ENCODE measurements around the gene ZNF83.
A peak's percentile ranks its signal among the peaks of the same experiment; 100 is the strongest.
"Not testable (repeated sequence)": the region's sequence is repeated elsewhere in the genome, so short reads cannot be mapped to it uniquely, and the experiment has no call there.

Gene ZNF83

DNA sequence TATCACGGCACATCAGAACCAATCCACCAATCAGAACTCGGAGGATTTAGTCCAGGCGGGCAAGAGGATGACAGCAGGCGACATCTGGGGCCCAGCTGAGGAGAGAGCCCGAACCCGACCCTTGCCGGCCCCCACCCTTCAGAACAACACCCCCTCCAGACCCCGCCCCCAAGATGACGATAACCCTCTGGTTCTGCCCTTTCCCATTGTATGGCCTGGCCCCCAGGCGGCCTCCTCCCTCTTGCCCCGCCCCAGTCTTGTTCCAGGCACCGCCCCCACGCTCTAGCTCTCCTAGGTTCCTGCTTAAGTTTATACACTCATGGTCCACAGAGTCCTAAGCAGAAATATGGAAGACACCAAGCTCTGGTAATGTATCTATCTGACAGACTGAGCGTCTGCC is 2.8 kb upstream of the ZNF83 start:
- no peak for DNase-seq (ENCODE audit: low read depth in 3 of 3, low spot score in 1 of 3)

- DNase-seq (ENCODE audit: low read depth in 3 of 3, low spot score in 1 of 3), result no peak
These were observed 1.8 kb upstream of the ZNF83 start for GRCh38 chr19:52639996-52640395.

- no peak for DNase-seq (ENCODE audit: low read depth in 3 of 3, low spot score in 1 of 3)
These were observed 446 bp upstream of the ZNF83 start for GRCh38 chr19:52638601-52639000.

DNA sequence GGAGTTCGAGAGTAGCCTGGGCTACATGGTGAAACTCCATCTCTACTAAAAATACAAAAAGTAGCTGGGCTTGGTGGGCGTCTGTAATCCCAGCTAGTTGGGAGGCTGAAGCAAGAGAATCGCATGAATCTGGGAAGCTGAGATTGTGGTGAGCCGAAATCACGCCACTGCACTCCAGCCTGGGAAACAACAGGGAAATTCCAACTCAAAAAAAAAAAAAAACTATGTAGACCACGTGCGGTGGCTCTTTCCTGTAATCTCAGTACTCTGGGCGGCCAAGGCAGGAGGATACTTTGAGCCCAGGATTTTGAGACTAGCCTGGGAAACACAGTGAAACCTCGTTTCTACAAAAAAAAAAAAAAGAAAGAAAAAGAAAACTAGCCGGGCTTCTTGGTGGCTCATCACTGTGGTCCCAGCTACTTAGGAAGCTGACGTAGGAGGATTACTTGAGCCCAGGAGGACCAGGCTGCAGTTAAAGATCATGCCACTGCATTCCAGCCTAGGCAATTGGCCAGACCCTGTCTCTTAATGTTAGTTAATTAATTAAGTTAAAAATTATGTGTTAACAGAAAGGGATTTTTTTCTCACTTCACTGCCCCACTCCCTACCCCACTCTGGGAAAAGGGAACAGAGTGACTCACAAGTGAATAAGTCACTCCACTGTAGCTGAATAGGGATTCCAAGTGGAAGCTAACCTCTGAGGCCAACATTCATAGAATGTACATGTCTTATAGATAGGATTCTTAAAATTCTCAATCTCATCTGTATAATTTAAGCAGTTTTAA is 2.2 kb downstream of the ZNF83 start:
- no peak for DNase-seq (ENCODE audit: low read depth in 3 of 3, low spot score in 1 of 3)

- not testable (repeated sequence) for DNase-seq (ENCODE audit: low read depth in 3 of 3, low spot score in 1 of 3)
These were observed 10.7 kb downstream of the ZNF83 start for GRCh38 chr19:52627441-52627840.

DNA sequence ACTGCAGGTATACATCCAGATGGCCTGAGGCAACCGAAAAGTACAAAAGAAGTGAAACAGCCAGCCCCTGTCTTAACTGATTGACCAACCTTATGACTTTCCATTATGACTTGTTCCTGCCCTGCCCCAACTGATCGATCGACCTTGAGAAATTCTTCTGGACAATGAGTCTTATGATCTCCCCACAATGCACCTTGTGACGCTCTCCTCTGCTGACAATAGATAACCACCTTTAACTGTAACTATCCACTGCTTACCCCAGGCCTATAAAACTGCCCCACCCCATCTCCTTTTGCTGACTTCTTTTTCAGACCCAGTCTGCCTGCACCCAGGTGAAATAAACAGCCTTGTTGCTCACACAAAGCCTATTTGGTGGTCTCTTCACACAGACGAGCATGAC is 11.2 kb downstream of the ZNF83 start:
- DNase-seq (ENCODE audit: low read depth in 3 of 3, low spot score in 1 of 3), result no peak

DNA sequence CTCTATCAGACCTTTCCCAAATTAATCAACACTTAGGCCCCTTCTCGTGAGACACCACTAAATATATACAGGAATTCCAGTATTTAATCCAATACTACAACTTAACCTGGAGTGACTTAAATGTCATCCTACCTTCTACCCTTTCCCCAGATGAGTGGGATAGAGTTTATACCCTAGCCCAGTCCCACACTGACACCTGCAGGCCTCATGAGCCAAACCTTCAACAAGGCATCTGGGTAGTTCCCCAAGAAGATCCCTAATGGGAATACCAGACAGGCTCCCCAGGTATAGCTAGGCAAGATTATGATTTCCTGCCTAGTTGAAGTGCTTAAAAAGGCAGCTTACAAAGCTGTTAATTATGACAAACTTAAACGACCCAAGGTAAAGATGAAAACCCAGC is 15.9 kb downstream of the ZNF83 start:
- no peak for DNase-seq (ENCODE audit: low read depth in 3 of 3, low spot score in 1 of 3)

DNA sequence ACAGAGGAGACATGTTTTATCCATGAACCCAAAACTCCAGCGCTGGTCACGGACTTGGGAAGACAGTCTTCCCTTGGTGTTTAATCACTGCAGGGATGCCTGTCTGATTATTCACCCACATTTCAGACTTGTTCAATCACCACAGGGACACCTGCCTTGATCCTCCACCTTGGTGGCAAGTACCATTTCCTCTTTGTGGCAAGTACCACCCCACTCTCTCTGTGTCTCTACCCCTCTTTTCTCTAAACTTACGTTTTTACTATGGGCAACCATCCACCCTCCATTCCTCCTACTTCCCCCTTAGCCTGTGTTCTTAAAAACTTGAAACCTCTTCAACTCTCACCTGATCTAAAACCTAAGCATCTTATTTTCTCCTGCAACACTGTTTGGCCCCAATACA is 16.8 kb downstream of the ZNF83 start:
- DNase-seq (ENCODE audit: low read depth in 3 of 3, low spot score in 1 of 3), result no peak

DNA sequence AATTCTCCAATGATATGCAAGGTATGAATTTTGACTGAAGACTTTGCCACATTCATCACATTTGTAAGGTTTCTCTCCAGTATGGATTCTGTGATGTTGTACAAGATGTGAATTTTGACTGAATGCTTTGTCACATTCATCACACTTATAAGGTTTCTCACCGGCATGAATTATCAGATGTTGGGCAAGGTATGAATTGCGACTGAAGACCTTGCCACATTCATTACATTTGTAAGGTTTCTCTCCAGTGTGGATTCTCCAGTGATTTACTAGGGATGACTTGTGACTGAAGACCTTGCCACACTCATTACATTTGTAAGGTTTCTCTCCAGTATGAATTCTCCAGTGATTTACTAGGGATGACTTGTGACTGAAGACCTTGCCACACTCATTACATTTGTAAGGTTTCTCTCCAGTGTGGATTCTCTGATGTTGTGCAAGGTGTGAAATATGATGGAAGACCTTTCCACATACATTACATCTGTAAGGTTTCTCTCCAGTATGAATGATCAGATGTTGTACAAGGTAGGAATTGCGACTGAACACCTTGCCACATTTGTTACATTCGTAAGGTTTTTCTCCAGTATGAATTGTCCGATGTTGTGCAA is 24.8 kb downstream of the ZNF83 start:
- no peak for DNase-seq (ENCODE audit: low read depth in 3 of 3, low spot score in 1 of 3)

- no peak for DNase-seq (ENCODE audit: low read depth in 3 of 3, low spot score in 1 of 3)
These were observed 34.5 kb downstream of the ZNF83 start for GRCh38 chr19:52603558-52604207.

DNA sequence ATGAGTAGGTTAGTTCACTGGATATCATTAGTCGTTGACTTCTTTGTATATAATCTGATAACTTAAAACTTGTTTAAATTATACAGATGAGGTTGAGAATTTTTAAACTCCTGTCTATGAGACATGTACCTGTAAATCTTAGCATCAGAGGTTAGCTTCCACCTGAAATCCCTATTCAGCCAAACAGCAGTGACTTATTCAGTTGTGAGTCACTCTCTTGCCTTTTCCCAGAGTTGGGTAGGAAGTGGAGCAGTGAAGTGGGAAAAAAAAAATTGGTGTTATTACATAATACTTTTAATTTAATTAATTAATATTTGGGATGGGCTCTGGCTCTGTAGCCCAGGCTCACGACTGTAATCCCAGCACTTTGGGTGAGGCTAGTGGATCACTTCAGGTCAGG is 35.2 kb downstream of the ZNF83 start:
- no peak for DNase-seq (ENCODE audit: low read depth in 3 of 3, low spot score in 1 of 3)

DNA sequence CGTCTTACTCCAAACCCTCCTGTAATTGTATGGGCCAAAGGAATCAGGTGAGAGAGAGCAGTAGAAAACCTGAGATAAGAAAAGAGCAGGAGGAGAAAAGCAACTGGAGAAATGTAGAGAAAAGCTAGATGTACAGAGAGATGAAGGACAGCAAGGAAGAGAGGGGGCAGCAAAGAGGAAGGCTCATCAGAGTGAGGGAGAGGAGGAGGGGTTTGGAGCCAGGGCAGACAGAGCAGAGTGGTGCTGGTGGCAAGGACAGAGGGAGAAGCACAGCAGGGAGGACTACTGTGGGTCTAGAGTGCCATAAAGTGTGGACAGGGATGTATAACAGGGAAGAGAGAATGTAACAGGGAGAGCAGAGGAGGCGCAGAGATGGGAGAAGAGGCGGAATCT is 36.2 kb downstream of the ZNF83 start:
- DNase-seq (ENCODE audit: low read depth in 3 of 3, low spot score in 1 of 3), result not testable (repeated sequence)

DNA sequence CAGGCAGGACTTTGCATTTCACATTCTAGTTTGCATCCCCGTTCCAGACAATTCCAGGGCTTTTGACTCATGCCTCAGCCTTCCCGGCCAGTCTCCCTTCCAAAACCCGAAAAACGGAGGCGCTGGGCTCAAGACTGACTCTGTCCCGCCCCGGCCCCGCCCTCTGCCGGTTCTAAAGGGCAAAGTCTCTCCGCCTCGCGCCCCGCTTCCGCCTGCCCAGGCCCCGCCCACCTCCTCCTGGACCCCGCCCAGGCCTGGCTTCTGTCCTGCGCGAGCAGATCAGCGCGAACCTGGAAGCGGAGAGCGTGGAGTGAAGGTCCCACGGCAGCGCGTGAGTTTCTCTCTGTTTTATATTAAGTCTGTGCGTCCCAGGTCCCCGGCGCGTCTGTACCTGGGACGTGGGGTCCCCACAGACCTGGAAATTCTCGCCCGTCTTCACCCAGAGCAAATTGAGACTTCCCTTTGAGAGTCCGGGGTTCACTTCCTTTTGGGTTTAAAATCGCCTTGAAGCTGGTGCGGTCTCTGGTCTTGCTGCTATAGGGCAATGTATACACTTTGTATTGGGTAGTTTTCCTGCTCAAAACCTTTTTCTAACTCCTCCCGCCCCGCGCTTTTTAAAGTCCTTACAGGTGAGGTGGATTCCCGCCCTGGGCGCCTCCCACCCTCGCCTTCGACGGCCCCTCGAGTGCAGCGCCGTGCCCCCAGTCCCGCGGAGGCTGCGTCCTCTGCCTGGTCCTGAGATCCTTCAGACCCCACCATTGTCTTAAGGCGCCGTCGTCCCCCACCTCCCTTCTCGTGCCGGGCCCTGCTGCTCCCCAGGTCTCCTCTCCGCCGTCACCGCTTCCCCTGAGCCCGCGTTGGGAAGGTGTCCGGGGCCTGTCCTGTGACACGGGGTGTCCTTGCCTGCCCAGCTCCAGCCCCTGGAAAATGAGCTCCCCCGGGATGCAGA is 36.9 kb downstream of the ZNF83 start:
- DNase-seq (ENCODE audit: low read depth in 3 of 3, low spot score in 1 of 3), result peak; percentile 81 to 94 (median 86)

- DNase-seq (ENCODE audit: low read depth in 3 of 3, low spot score in 1 of 3), result no peak
These were observed 37.5 kb downstream of the ZNF83 start for GRCh38 chr19:52600639-52601024.

- no peak for DNase-seq (ENCODE audit: low read depth in 3 of 3, low spot score in 1 of 3)
These were observed 38.9 kb downstream of the ZNF83 start for GRCh38 chr19:52599241-52599640.

DNA sequence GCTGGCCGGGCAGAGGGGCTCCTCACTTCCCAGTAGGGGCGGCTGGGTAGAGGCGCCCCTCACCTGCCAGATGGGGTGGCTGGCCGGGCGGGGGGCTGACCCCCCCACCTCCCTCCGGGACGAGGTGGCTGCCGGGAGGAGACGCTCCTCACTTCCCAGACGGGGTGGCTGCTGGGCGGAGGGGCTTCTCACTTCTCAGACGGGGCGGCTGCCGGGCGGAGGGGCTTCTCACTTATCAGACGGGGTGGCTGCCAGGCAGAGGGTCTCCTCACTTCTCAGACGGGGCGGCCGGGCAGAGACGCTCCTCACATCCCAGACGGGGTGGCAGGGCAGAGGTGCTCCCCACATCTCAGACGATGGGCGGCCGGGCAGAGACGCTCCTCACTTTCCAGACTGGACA is 44.7 kb downstream of the ZNF83 start:
- not testable (repeated sequence) for DNase-seq (ENCODE audit: low read depth in 3 of 3, low spot score in 1 of 3)

DNA sequence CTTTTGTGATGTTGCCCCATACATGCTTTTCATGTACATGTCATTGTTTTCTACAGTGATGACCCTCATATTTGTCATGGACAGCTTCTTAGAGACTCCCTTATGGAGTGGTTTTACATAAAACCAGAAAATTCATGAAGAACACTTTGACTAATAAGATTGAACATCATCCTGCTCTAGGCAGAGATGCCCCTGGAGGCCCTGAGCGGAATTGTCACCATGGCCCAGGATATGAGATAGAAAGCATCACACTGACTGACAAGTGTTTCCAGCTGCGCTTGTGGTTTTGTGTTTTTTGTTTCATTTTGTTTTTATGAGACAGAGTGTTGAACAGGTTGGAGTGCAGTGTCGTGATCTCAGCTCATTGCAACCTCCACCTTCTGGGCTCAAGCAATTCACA is 45.9 kb downstream of the ZNF83 start:
- no peak for DNase-seq (ENCODE audit: low read depth in 3 of 3, low spot score in 1 of 3)

GRCh38 chr19:52590728-52591127 is 47.4 kb downstream of the ZNF83 start:
- no peak for DNase-seq (ENCODE audit: low read depth in 3 of 3, low spot score in 1 of 3)

DNA sequence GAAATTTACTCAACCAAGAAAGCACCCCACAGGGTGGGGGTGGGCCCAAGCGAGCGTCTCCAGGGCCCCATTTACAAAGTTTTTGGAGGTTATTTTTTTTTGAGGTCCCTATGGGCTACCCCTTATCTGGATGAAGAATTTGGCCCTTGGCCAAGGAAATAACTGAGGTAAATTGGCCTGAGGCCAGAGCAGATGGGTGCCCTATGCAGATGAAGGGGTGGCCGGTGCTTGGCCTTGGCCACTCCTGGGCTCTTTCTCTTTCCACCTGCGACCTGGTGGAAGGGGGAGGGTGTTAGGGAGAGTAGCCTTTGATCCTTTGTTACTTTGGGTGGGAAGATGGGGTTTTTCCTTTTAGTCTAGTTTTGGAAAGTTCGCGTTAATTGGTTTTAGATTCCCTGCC is 52.6 kb downstream of the ZNF83 start:
- no peak for DNase-seq (ENCODE audit: low read depth in 3 of 3, low spot score in 1 of 3)

DNA sequence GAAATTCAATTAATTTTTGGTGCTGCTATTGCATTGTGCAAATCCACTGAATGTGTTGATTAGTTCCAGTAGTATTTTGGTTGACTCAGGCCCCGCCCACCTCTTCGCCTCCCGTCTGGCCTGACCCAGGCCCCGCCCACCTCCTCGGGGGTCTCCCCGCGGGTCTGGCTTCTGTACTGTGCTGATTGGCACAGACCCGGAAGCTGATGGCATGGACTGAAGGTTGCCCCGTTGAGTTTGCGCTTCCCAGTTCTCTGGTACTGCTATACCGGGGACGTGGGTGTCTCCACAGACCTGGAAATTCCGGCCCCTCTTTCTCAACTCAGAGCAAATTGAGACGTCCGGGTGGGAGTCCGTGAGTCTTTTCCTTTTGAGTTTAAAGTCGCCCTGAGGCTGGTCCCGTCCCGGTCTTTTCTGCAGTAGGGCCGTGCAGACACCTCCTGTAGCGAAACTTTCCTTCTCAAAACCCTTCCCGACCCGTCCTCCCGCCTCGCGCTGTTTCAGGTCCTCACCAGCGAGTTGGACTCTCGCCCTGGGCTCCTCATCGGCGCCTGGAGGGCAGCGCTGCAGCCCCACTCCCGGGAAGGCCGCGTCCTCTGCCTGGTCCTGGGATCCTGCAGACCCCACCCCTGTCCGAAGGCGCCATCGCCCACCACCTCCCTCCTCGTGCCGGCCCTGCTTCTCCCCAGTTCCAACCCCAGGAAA is 53.3 kb downstream of the ZNF83 start:
- no peak for DNase-seq (ENCODE audit: low read depth in 3 of 3, low spot score in 1 of 3)

Measured in stimulated activated CD4-positive, alpha-beta T cell treated with anti-CD3 and anti-CD28 coated beads, TNF-alpha, amount 100 ng/mL, for 1 hour (primary cell).